ENCODE results near the gene NADK2.

DNA sequence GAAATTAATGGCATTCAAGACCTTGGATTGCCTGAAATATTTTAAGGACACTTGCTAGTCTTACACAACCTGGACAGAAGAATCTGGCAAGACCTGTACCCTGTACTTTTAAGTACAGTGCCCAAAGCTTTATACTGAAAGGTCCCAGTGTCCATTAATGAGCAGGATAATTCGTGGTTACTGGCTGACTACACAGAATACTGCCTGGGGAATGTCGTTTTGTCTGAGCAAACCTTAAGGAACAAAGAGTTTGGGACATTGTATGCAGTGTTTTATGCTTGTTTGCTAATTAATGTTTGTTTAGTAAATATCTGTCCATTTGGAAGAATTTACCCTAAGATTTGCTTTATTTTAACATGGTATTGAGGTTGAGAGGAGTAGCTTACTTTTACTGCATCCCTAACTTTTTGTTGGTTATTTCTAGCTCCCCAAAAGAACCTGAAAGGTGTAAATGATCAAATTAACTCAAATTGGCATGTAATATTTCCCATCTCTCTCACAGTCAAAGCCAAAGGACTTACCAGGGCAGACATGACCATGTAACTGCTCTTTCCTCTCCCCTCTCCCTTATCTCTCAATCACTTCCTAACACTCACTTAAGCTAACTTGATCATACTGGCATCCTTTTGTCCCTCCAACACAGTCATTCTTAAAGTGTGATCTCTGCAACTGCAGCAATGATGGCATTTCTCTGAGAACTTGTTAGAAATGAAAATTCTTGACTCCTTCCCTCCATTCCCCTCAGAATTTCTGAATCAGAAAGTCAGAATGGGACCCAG, 44.3 kb upstream of the NADK2 start:
- TF ChIP-seq, protein P1, sequence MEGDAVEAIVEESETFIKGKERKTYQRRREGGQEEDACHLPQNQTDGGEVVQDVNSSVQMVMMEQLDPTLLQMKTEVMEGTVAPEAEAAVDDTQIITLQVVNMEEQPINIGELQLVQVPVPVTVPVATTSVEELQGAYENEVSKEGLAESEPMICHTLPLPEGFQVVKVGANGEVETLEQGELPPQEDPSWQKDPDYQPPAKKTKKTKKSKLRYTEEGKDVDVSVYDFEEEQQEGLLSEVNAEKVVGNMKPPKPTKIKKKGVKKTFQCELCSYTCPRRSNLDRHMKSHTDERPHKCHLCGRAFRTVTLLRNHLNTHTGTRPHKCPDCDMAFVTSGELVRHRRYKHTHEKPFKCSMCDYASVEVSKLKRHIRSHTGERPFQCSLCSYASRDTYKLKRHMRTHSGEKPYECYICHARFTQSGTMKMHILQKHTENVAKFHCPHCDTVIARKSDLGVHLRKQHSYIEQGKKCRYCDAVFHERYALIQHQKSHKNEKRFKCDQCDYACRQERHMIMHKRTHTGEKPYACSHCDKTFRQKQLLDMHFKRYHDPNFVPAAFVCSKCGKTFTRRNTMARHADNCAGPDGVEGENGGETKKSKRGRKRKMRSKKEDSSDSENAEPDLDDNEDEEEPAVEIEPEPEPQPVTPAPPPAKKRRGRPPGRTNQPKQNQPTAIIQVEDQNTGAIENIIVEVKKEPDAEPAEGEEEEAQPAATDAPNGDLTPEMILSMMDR (IDR thresholded peaks at IDR 0.05 in 4 of 5, conservative IDR thresholded peaks at IDR 0.05 in 1 of 5): no peak
- TF ChIP-seq POLR2A (IDR thresholded peaks at IDR 0.05): no peak

Measured in gastrocnemius medialis (tissue), 4 donors.